Neutrophil (primary cell): ENCODE measurements around the gene ACO1.

ENCODE experiments used
- H3K27ac ChIP-seq: fragments of 200-600 bp; sonication (generic); 2 replicates; pipeline ENCODE4 v1.5.1; 2016; ENCODE audit warnings: mild to moderate bottlenecking, moderate library complexity
- H3K27me3 ChIP-seq: fragments of 200-600 bp; sonication (generic); 2 replicates; pipeline ENCODE4 v1.6.0; 2016; ENCODE audit warnings: mild to moderate bottlenecking
- H3K36me3 ChIP-seq: fragments of 200-600 bp; sonication (generic); 2 replicates; pipeline ENCODE4 v1.5.1; 2017
- H3K4me1 ChIP-seq, 2 experiments: fragments of 200-600 bp in 1 of 2; sonication (generic) in 1 of 2; 1 replicate in 1 of 2; 2 replicates in 1 of 2; pipeline versions ENCODE4 v1.5.1 to v1.6.1; 2013 to 2016; ENCODE audit warnings: low read depth in 1 of 2, low read length in 1 of 2, mild to moderate bottlenecking in 1 of 2, moderate library complexity in 1 of 2; ENCODE audit not compliant: control insufficient read depth in 1 of 2, insufficient read depth in 1 of 2
- H3K4me3 ChIP-seq, 2 experiments: fragments of 200-600 bp in 1 of 2; sonication (generic) in 1 of 2; 1 replicate in 1 of 2; 2 replicates in 1 of 2; pipeline ENCODE4 v1.5.1; 2013 to 2016; ENCODE audit warnings: low read depth in 1 of 2, low read length in 1 of 2, mild to moderate bottlenecking in 1 of 2, moderate library complexity in 1 of 2
- H3K9me3 ChIP-seq: fragments of 200-600 bp; sonication (generic); 2 replicates; pipeline ENCODE4 v1.5.1; 2016
- CTCF ChIP-seq: fragments of 200-600 bp; sonication (generic); IDR thresholded peaks from 2 replicates; pipeline ENCODE4 v1.5.1; 2016; ENCODE audit warnings: antibody characterized with exemption

The ACO1 gene

DNA sequence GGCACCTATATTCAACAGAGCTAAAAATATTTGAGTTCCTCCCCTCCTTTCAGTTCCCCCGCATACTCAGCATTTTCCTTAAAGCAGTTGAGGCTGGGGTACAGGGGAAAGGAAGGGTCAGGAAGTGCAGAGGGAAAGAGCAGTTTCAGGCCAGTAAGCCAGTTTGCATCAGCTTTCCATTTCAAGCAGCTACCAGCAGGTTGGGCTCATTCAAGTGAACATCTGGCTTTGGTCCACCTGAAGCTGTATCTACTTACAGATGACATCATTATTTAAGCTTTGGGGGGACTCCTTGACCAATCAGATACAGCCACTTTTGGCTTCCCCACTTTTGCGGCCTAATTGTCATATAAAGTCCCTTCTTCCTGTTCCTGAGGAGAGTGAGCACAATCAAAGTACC lies 8.2 kb upstream of the ACO1 start:
- TF ChIP-seq CTCF: no peak
- no peaks in the 10 kb centered on the region for H3K9me3 ChIP-seq
- H3K27me3 ChIP-seq: peaks cover 24% of the 10 kb centered on the region
- no peak overlapping the region for H3K27ac ChIP-seq
- H3K36me3 ChIP-seq: no peaks in the 10 kb centered on the region
- H3K4me3 ChIP-seq: no peak overlapping the region
- H3K4me1 ChIP-seq: no peaks in the 10 kb centered on the region

GRCh38 chr9:32378496-32378895 lies 5.9 kb upstream of the ACO1 start:
- H3K4me3 ChIP-seq: no peak overlapping the region
- H3K27ac ChIP-seq: no peak overlapping the region
- peaks cover 46% of the 10 kb centered on the region for H3K27me3 ChIP-seq
- H3K4me1 ChIP-seq: peaks cover under 1 to 1% of the 10 kb centered on the region in 2 experiments
- no peaks in the 10 kb centered on the region for H3K9me3 ChIP-seq
- TF ChIP-seq CTCF: peak; percentile 72
- no peaks in the 10 kb centered on the region for H3K36me3 ChIP-seq

DNA sequence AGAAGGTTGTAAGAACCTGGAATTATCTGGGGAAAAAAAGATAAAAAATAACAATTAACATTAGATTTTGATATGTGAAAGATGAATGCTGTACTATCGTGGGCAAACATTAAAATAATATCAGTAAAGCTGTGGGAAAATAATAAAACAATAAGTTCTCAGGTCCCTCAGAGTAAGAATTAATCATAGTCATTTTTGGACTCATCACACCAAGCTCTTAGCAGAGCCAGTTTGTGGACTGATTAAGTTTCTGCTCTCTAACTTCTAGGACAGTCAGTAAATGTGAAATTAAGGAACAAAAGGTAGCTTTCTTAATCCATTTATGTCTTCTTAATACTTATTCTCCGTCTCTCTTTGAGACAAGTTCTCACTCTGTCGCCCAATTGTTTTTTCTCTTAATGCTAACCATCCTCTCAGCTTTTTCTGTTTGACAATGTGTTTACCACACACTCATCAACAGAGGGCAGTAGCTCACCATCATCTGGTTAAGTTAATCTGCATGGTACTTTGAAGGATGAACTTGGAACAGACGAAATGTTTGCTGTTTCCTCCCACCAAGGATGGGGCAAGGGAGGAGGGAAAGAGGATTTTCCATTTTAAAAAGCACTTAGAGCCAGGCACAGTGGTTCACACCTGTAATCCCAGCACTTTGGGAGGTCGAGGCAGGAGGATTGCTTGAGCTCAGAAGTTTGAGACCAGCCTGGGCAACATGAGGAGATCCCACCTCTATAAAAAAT lies 5.3 kb upstream of the ACO1 start:
- peaks cover 7 to 8% of the 10 kb centered on the region in 2 experiments for H3K4me1 ChIP-seq
- H3K9me3 ChIP-seq: no peaks in the 10 kb centered on the region
- no peaks in the 10 kb centered on the region for H3K36me3 ChIP-seq
- no peak overlapping the region for H3K4me3 ChIP-seq
- TF ChIP-seq CTCF: peak; percentile 75
- peaks cover 53% of the 10 kb centered on the region for H3K27me3 ChIP-seq
- H3K27ac ChIP-seq: no peak overlapping the region

- H3K4me3 ChIP-seq: no peak overlapping the region
- H3K27me3 ChIP-seq: peaks cover 58% of the 10 kb centered on the region
- H3K36me3 ChIP-seq: no peaks in the 10 kb centered on the region
- H3K4me1 ChIP-seq: peaks cover 14 to 15% of the 10 kb centered on the region in 2 experiments
- no peak for TF ChIP-seq CTCF
- H3K27ac ChIP-seq: no peak overlapping the region
- H3K9me3 ChIP-seq: no peaks in the 10 kb centered on the region
Measured at GRCh38 chr9:32380944-32381343, 3.5 kb upstream of the ACO1 start.

- H3K9me3 ChIP-seq: no peaks in the 10 kb centered on the region
- no peaks in the 10 kb centered on the region for H3K36me3 ChIP-seq
- peaks cover 14 to 15% of the 10 kb centered on the region in 2 experiments for H3K4me1 ChIP-seq
- no peak overlapping the region for H3K27ac ChIP-seq
- no peak for TF ChIP-seq CTCF
- H3K27me3 ChIP-seq: peaks cover 49% of the 10 kb centered on the region
- H3K4me3 ChIP-seq: no peak overlapping the region
Measured at GRCh38 chr9:32382565-32383320, 1.7 kb upstream of the ACO1 start.
